SH-SY5Y (cell line): ENCODE results near the gene DMRTC2.

Experiments used
- GATA2 ChIP-seq: IDR thresholded peaks from 2 replicates; pipeline ENCODE4 v1.6.1; 2011; ENCODE audit warnings: mild to moderate bottlenecking, low read depth, low read length
- GATA3 ChIP-seq: IDR thresholded peaks from 2 replicates; pipeline ENCODE4 v1.6.1; 2011; ENCODE audit warnings: low read depth, mild to moderate bottlenecking, low read length, moderate library complexity

DNA sequence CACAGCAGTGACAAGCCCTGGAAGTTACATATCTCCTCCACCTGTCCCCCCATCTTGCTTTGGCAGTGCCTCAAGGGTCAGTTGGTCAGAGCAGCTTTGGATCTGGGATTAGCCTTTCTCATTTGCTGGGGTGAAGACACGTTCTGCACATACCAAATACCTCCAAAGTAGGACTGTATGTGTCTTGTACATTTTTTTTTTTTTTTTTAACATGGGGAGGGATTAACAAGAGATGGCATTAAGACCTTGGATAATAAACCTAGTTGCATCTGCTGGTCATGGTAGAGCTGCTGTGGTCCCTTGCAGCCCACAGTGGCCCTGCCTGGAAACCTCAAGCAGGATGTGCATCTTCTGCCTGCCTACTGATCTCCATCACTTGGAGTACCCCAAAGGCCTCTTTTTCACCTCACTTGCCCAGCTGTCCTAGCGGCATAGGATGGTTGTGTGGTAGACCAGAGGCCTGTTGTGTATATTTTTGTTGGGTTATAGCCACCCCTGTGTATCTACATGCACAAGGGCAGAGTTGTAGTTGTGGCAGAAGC is 17.7 kb downstream of the DMRTC2 start:
- TF ChIP-seq GATA3 (no peak), GATA2 (no peak)
